Caco-2 (cell line): Measurements from ENCODE around the gene MARCHF2. TPM values are rescaled to one million over a fixed set of nuclear protein-coding genes. Genes with fewer than 3 reads are reported as not detected.

Experiments
- BruUV-seq: library from RNA; stranded (reverse); fragments of 400-500 nt; replicated peaks from 2 replicates; lab custom pipeline; 2021; lab: Mats Ljungman, UMichigan
- CTCF ChIA-PET: fragments of 300-600 bp; sonication (Branson Sonifier 250); formaldehyde crosslinking; loops from one replicate; lab custom pipeline; 2022; ENCODE audit warnings: antibody characterized with exemption; lab: Charles Lee
- POLR2A ChIA-PET: fragments of 300-600 bp; sonication (Branson Sonifier 250); formaldehyde crosslinking; loops from one replicate; lab custom pipeline; 2022; ENCODE audit warnings: antibody characterized with exemption; lab: Charles Lee
- DNase-seq, 2 experiments: peaks; one replicate each; pipeline versions ENCODE4 v3.0.0 to v3.0.0-alpha.2; 2020 to 2022
- H3K27me3 ChIP-seq: replicated peaks from 2 replicates; pipeline ENCODE4 v1.6.0; 2011; ENCODE audit warnings: low read length; ENCODE audit not compliant: control insufficient read depth, insufficient read depth
- H3K36me3 ChIP-seq: 2 replicates; pipeline ENCODE4 v1.5.1; 2011; ENCODE audit warnings: low read length; ENCODE audit not compliant: control insufficient read depth, insufficient read depth
- H3K4me1 ChIP-seq: fragments of 250-450 bp; sonication (Bioruptor Pico); 2 replicates; pipeline ENCODE4 v1.5.1; 2020; ENCODE audit warnings: mild to moderate bottlenecking
- H3K4me3 ChIP-seq: 2 replicates; pipeline ENCODE4 v1.5.1; 2011; ENCODE audit warnings: low read depth, mild to moderate bottlenecking, control low read depth, low read length
- H3K9me3 ChIP-seq: fragments of 250-450 bp; sonication (Bioruptor Pico); 2 replicates; pipeline ENCODE4 v1.5.1; 2020; ENCODE audit warnings: mild to moderate bottlenecking, moderate library complexity
- H3K27ac Mint-ChIP-seq: one replicate; pipeline ENCODE4 v1.8.0; 2022; ENCODE audit warnings: mixed read lengths; ENCODE audit not compliant: unreplicated experiment
- H3K27me3 Mint-ChIP-seq: one replicate; pipeline ENCODE4 v1.8.0; 2022; ENCODE audit warnings: mixed read lengths; ENCODE audit not compliant: insufficient read depth, unreplicated experiment
- H3K36me3 Mint-ChIP-seq: one replicate; pipeline ENCODE4 v1.8.0; 2022; ENCODE audit warnings: mild to moderate bottlenecking, mixed read lengths; ENCODE audit not compliant: insufficient read depth, unreplicated experiment
- H3K4me1 Mint-ChIP-seq: one replicate; pipeline ENCODE4 v1.8.0; 2022; ENCODE audit warnings: low read depth, mixed read lengths; ENCODE audit not compliant: unreplicated experiment
- H3K4me3 Mint-ChIP-seq: one replicate; pipeline ENCODE4 v1.8.0; 2022; ENCODE audit warnings: mild to moderate bottlenecking, moderate library complexity, mixed read lengths; ENCODE audit not compliant: unreplicated experiment
- H3K9me3 Mint-ChIP-seq: one replicate; pipeline ENCODE4 v1.8.0; 2022; ENCODE audit warnings: mixed read lengths; ENCODE audit not compliant: unreplicated experiment
- intact Hi-C: fragments of 100-400 bp; cut with micrococcal nuclease; formaldehyde crosslinking; loops from one replicate; pipeline ENCODE4 v1.10.0; 2022; ENCODE audit not compliant: unreplicated experiment
- total RNA-seq: library from RNA; stranded (reverse); gene quantifications from 2 replicates; pipeline ENCODE4 v1.2.3, GENCODE V29; 2022
- TF ChIP-seq, protein P1 (sequence below), 2 experiments: fragments of 200-600 bp in 1 of 2; IDR thresholded peaks; 1 replicate in 1 of 2; 2 replicates in 1 of 2; pipeline versions ENCODE4 v1.5.1 to v1.8.0; 2011 to 2022; ENCODE audit warnings: antibody characterized with exemption in 1 of 2, control low read depth in 1 of 2, inconsistent platforms in 1 of 2, low read depth in 1 of 2, low read length in 1 of 2, mild to moderate bottlenecking in 1 of 2, moderate library complexity in 1 of 2; ENCODE audit not compliant: insufficient read depth in 1 of 2, severe bottlenecking in 1 of 2, unreplicated experiment in 1 of 2

The MARCHF2 gene
- total RNA-seq, 1 experiment from 2014 or later, result 13.8 TPM

DNA sequence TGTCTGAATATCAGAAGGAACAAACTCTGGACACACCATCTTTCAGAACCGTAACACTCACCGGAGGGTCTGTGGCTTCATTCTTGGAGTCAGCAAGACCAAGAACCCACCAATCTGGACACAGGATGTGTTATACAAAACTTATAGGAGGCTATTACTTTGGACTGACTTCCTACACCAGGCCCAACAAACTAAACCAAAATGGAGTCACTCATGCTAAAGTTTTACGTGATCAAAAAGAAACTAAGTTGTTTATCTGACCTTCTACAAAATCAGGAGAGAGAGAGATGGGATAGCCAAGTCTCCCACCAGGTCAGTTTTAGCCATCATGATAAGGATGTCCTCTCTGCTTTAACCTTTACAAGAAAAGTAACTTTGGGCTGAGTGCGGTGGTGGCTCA is 26.1 kb upstream of the MARCHF2 start:
- POLR2A ChIA-PET, result no interaction called here
- Mint-ChIP-seq H3K4me3 (no peak overlapping the region), H3K9me3 (peaks cover 10% of the 10 kb centered on the region), H3K4me1 (peaks cover 16% of the 10 kb centered on the region), H3K27ac (no peak overlapping the region), H3K36me3 (peaks cover 21% of the 10 kb centered on the region), H3K27me3 (no peaks in the 10 kb centered on the region)
- CTCF ChIA-PET, result no interaction called here
- Histone ChIP-seq H3K27me3 (no peaks in the 10 kb centered on the region), H3K4me3 (no peak overlapping the region), H3K4me1 (peaks cover 13% of the 10 kb centered on the region; the same call in 1 of the 2 replicates), H3K9me3 (peaks cover 3% of the 10 kb centered on the region; the same call in 1 of the 2 replicates), H3K36me3 (peaks cover 1% of the 10 kb centered on the region; the same call in 1 of the 2 replicates)
- TF ChIP-seq, protein P1, sequence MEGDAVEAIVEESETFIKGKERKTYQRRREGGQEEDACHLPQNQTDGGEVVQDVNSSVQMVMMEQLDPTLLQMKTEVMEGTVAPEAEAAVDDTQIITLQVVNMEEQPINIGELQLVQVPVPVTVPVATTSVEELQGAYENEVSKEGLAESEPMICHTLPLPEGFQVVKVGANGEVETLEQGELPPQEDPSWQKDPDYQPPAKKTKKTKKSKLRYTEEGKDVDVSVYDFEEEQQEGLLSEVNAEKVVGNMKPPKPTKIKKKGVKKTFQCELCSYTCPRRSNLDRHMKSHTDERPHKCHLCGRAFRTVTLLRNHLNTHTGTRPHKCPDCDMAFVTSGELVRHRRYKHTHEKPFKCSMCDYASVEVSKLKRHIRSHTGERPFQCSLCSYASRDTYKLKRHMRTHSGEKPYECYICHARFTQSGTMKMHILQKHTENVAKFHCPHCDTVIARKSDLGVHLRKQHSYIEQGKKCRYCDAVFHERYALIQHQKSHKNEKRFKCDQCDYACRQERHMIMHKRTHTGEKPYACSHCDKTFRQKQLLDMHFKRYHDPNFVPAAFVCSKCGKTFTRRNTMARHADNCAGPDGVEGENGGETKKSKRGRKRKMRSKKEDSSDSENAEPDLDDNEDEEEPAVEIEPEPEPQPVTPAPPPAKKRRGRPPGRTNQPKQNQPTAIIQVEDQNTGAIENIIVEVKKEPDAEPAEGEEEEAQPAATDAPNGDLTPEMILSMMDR (IDR thresholded peaks at IDR 0.05; ENCODE audit: insufficient read depth in 1 of 2, low read depth in 1 of 2, low read length in 1 of 2, severe bottlenecking in 1 of 2, unreplicated experiment in 1 of 2), result no peak
- intact Hi-C loops, result no loop called here
- TSS peak; percentile 29 for BruUV-seq
- DNase-seq, result no peak

DNA sequence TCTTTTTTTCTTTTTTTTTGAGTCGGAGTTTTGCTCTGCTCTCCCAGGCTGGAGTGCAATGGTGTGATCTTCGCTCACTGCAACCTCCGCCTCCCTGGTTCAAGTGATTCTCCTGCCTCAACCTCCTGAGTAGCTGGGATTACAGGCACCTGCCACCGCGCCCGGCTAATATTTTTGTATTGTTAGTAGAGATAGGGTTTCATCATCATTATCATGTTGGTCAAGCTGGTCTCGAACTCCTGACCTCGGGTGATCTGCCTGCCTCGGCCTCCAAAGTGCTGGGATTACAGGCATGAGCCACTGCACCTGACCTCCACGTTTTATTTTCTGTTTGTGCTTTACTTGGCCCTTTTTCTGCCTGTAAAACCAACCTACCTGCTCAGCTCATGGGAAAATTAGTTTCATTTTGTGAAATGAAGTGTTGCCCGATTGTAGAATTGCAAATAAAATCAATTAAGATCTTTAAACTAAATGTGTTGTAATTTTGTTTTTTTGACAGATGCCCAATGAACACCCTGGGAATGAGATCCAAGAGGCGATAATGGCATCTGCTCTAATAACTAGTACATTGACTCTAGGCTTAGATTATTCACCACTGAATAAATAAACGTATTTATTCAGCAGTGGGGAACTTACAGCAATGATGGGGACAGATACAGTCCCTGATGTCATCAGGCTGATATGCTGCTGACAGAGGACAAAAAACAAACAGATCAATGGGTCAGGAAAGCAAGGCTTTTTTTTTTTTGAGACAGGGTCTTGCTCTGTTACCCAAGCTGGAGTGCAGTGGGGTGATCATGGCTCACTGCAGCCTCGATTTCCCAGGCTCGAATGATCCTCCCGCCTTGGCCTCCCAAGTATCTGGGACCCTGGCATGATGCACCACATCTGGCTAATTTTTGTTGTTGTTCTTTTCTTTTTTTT is 25.2 kb upstream of the MARCHF2 start:
- BruUV-seq, result no TSS peak
- peaks cover 13% of the 10 kb centered on the region; the same call in 1 of the 2 replicates for H3K4me1 ChIP-seq
- H3K9me3 Mint-ChIP-seq, result peaks cover 10% of the 10 kb centered on the region
- peak overlapping the region; percentile 61 for H3K4me3 Mint-ChIP-seq
- POLR2A ChIA-PET, result no interaction called here
- no peak overlapping the region for H3K4me3 ChIP-seq
- peaks cover 1% of the 10 kb centered on the region for H3K36me3 ChIP-seq
- TF ChIP-seq, protein P1 (IDR thresholded peaks at IDR 0.05; ENCODE audit: insufficient read depth in 1 of 2, low read depth in 1 of 2, low read length in 1 of 2, severe bottlenecking in 1 of 2, unreplicated experiment in 1 of 2), result no peak
- H3K27me3 Mint-ChIP-seq, result no peaks in the 10 kb centered on the region
- peak overlapping the region; percentile 85 for H3K27ac Mint-ChIP-seq
- peak in 1 of 2 experiments; percentile 50 for DNase-seq
- H3K36me3 Mint-ChIP-seq, result peaks cover 21% of the 10 kb centered on the region
- peaks cover 3% of the 10 kb centered on the region; the same call in 1 of the 2 replicates for H3K9me3 ChIP-seq
- no peaks in the 10 kb centered on the region for H3K27me3 ChIP-seq
- intact Hi-C loops, result no loop called here
- peaks cover 16% of the 10 kb centered on the region for H3K4me1 Mint-ChIP-seq
- CTCF ChIA-PET, result interaction anchor here (0.7 kb wide), 1 partner anchor 173 kb away, joined by 3 read pairs; no protein-coding TSS in a partner anchor

DNA sequence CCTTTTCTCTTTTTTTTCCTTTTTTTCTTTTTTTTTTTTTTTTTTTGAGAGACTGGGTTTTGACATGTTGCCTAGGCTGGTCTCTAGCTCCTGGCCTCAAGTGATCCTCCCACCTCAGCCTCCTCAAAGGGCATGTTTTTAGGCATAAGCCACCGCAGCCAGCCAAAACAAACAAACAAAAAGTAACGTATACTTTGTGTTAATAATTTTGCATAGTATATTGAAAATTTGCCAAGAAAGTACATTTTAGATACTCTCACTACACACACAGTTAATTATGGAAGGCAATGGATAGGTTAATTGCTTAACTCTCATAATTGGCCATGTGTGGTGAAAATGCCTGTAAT is 24.5 kb upstream of the MARCHF2 start:
- Histone ChIP-seq H3K27me3 (no peaks in the 10 kb centered on the region), H3K36me3 (peaks cover 1% of the 10 kb centered on the region), H3K4me3 (no peak overlapping the region), H3K4me1 (peaks cover 13% of the 10 kb centered on the region; the same call in 1 of the 2 replicates), H3K9me3 (peaks cover 3% of the 10 kb centered on the region; the same call in 1 of the 2 replicates)
- H3K36me3 Mint-ChIP-seq, result peaks cover 21% of the 10 kb centered on the region
- no peaks in the 10 kb centered on the region for H3K27me3 Mint-ChIP-seq
- peak overlapping the region; percentile 85 for H3K27ac Mint-ChIP-seq
- intact Hi-C loops, result no loop called here
- no TSS peak for BruUV-seq
- H3K4me3 Mint-ChIP-seq, result peak overlapping the region; percentile 61
- TF ChIP-seq, protein P1 (IDR thresholded peaks at IDR 0.05; ENCODE audit: insufficient read depth in 1 of 2, low read depth in 1 of 2, low read length in 1 of 2, severe bottlenecking in 1 of 2, unreplicated experiment in 1 of 2), result no peak
- no peak for DNase-seq
- CTCF ChIA-PET, result no interaction called here
- POLR2A ChIA-PET, result interaction anchor here (0.7 kb wide), 1 partner anchor 13 kb away, joined by 6 read pairs; no protein-coding TSS in a partner anchor
- peaks cover 10% of the 10 kb centered on the region for H3K9me3 Mint-ChIP-seq
- peaks cover 16% of the 10 kb centered on the region for H3K4me1 Mint-ChIP-seq
